Measurements from ENCODE around the gene GPR4. TPM values are rescaled to one million over a fixed set of nuclear protein-coding genes. Genes with fewer than 3 reads are reported as not detected.

Gene GPR4
- total RNA-seq: under 0.01 TPM

GRCh38 chr19:45601524-45602374, at the start of gene GPR4:
Gene GPR4 (minus strand): TSS chr19:45602212. CDS start chr19:45591866, 10,346 bp downstream.
- FAIRE-seq: no peak
- DNase-seq (ENCODE audit: low spot score in 2 of 2): peak in 1 of 2 donors; percentile 69

GRCh38 chr19:45650722-45651121, 48.7 kb upstream of the GPR4 start:
- DNase-seq (ENCODE audit: low spot score in 2 of 2) (no peak), FAIRE-seq (no peak)

GRCh38 chr19:45646345-45646698, 44.3 kb upstream of the GPR4 start:
- no peak for FAIRE-seq
- DNase-seq (ENCODE audit: low spot score in 2 of 2): no peak

DNA sequence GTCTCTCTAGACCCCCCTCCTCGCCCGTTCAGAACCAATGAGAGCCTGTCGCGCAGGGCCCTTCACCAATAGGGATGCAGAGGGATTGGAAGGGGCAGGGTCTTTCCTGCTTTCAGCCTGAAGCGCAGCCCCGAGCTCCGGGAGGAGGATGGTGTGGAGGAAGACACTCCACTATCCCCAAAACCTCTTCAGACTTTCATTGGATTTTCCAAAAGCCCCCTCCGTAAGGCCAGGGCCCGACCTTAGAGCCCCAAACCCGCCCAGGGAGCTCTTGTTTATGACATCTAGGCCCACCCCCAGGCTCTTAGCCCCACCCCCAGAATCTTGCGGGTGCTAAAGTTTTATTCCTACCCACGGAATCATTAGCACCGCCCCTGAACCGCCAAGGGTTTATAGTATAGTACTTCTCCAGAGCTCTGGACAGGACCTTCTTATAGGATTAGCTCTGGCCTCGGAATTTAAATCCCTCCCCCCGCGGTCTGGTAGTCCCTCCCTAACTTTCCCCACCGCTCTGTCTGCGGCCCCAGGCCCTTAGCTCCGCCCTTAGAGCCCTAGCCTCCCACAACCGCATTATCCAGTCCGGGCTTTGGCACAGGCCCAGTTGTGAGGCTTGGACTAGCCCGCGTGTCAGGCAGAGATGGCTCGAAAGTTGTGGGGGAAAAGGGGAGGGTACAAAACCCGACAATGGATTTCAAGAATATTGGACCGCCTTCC, 43.8 kb upstream of the GPR4 start:
- peak; percentile 95 to 97 for DNase-seq (ENCODE audit: low spot score in 2 of 2)
- no peak for FAIRE-seq

DNA sequence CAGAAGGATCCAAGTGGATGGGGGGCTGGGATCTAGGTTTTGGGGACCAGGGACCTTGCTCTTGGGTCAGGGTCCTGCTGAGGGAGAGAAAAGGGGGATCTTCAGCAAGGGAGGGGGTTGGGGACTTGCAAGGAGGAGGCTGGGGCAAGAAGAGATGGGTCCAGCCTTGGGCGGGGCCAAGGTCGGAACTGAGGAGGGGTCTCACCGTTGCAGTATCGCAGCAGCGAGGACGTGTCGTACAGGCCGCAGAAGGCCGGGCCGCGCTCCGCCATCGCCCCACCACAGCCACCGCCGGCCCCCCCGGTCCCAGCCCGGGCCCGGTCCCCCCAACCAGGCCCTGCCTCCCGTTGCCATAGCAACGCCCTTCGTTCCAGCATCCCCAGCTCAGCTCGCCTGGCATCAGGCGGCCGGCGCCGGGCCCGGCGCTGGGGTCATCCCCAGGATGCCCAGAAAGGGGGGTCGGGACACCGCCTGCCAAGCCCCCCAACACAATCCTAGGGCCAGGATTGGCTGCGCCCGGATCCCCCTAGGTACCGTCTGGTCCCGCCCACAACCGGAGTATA, 43.1 kb upstream of the GPR4 start:
- FAIRE-seq (no peak), DNase-seq (ENCODE audit: low spot score in 2 of 2) (no peak)

- no peak for FAIRE-seq
- peak in 1 of 2 donors; percentile 63 for DNase-seq (ENCODE audit: low spot score in 2 of 2)
Observed at GRCh38 chr19:45643927-45644771, 42.1 kb upstream of the GPR4 start.

- DNase-seq (ENCODE audit: low spot score in 2 of 2) (peak; percentile 87 to 91), FAIRE-seq (no peak)
Observed at GRCh38 chr19:45643024-45643926, 41.3 kb upstream of the GPR4 start.

DNA sequence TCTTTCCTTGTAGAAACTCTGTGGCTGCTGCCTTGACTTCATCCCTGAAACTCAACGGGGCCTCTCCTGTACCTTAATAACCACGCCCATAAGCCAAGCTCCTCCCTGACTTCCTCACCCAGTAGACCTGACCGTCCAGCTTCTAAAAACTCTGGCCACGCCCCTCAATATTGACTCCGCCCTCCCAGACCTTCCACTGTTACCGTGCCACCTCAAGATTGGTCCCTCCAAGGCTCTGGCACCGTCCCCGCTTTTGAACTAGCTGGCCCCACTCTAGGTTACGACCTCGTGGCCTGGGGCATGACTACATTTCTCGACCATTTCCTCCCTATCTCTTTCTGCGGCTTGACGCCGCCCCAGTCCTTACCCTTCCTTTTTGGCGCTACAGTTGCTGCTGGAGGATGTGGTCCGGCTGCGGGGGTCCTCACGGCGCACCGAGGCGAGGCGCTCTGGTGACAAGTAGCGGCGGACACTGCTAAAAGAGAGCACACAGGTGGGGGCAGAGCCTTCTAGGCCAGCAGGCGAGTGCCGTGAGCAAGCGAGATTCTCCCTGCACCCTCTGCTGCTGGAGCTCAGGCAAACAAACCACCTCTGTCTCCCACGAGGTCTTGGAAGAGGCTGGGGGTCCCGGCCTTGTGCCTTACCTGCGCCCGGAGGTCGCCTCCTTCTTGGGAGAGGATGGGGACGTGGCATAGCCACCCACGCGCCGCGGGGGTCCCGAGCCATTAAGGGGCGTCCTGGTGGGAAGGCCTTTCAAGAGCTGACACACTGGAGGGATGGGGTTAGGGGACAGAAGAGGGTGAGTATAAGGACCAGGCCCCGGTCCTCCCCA, 39.5 kb upstream of the GPR4 start:
- FAIRE-seq (no peak), DNase-seq (ENCODE audit: low spot score in 2 of 2) (peak; percentile 45 to 49)

DNA sequence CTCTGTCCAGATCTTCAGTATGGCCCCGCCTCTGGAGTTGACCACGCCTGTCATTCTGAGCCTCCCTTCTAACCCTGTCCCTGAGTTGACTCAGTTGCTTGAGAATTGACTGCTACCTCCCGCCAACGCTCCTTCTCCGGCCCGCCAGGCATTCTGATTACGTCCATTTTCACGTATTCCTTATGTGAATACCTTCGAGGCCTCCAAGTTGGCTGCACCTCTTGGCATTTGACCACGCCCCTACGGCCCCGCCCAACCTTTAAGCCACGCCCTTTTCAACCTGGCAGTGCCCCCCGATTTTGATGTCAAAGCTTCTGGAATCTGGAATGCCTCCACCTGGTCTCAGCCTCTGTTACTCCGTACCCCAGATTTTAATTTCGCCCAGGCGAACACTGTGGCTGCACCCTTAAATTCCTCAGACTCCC, 38.8 kb upstream of the GPR4 start:
- DNase-seq (ENCODE audit: low spot score in 2 of 2) (no peak), FAIRE-seq (no peak)

DNA sequence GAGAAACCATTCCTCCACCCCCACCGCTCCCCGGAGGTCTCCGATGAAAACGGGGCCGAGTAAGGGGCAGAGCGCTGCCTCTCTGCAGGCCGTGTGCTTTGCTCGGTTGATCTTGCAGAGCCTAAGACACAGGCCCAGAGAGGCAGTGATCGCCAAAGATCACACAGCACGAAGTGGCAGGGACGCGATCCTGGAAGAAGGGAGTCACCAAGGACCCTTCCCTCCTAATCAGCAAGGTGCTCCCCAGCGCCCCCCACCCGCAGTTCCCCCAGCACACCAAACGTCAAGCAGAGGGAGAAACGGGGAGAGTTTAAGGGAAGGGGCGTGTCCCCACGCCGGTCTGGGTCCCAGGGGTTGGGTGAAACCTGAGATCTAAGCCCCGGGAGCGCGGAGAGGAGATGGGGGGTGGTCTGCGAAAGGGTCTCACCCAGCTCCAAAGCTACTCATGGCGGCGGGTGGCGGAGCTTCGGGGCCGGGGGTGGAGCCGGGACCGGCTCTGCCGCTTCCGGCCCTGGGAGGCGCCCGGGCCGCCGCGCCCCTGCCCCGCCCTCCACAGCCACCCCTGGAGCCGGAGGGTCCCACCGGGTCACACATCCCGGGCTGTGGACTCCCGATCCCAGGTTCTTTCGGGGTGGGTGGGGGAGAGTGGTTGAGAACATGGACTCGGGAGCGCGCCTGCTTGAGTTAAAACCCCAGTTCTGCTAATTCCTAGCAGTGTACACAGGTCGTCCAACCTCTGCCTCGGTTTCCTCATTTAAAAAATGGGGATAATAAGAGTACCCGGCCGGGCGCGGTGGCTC, 37.1 kb upstream of the GPR4 start, which contains the start of gene EML2:
EML2 (minus strand) TSS at position 468 of the 800 bp plus-strand sequence; CDS start at position 447, 21 bp downstream.
- peak in 1 of 2 donors; percentile 45 for DNase-seq (ENCODE audit: low spot score in 2 of 2)
- no peak for FAIRE-seq

- no peak for FAIRE-seq
Observed at GRCh38 chr19:45637890-45638667, 36.1 kb upstream of the GPR4 start.

DNA sequence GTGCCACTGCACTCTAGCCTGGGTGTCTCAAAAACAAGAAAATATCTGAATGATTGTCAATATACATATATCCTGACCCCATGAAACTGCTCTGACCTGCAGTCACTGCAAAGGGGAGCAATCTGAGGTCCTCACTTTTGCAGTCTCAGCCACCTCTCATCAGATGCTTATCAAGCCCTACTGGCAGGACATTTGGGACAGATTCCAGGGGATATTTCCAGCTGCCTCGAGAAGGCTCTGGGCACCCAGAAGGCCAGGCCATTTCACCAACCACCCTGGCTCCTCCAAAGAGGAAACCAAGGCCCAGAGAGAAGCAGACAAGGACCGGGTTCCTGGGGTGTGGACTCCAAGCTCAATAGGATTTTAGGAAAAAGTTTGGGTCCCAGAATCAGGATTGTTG, 34.9 kb upstream of the GPR4 start:
- FAIRE-seq (no peak), DNase-seq (ENCODE audit: low spot score in 2 of 2) (no peak)

More at GRCh38 chr19:45637890-45638667, 36.1 kb upstream of the GPR4 start:
- no peak for DNase-seq (ENCODE audit: low spot score in 2 of 2)

GRCh38 chr19:45636275-45636674, 34.3 kb upstream of the GPR4 start:
- no peak for FAIRE-seq
- DNase-seq (ENCODE audit: low spot score in 2 of 2): no peak

DNA sequence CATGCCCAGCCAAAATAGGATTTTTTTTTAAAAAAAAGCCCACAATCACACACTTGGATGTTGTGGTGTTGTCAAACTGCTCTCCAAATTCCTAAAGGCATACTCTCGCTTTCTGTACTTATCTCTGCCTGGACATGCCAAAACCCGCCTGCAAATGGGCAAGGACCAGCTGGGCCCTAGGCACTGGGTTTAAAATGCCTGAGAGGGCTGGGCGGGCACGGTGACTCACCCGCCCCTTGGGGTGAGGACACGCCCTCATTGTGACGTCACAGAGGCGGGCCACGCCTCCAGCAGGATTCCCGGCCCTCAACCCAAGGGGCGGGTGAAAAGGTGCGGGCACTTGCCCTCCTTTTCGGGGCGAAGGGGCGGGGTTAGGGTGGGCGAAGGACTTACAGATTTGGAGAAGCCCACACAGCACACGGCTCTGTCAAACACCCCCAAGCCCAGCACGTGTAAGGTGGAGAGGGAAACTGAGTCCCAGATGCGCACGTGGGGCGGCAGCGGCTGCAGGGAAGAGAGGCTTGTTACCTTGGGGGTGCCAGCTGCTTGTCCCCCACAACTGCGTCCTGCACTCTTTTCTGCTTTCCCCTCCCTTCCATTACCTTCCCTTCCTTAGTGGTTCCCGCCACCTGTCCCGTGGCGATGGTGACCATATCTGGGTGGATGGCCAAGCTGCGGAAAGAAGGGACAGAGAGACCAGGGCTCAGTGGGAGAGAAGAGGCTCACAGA, 30.6 kb upstream of the GPR4 start:
- peak; percentile 76 to 90 for DNase-seq (ENCODE audit: low spot score in 2 of 2)
- FAIRE-seq: no peak

- DNase-seq (ENCODE audit: low spot score in 2 of 2): no peak
- FAIRE-seq: no peak
Observed at GRCh38 chr19:45630463-45630862, 28.5 kb upstream of the GPR4 start.

GRCh38 chr19:45629704-45630103, 27.7 kb upstream of the GPR4 start:
- DNase-seq (ENCODE audit: low spot score in 2 of 2) (no peak), FAIRE-seq (no peak)
